Measurements from ENCODE around the gene NDST4.

- TF ChIP-seq REST (IDR thresholded peaks at IDR 0.05; ENCODE audit: low read depth) = no peak
- no peak for TF ChIP-seq MAX (IDR thresholded peaks at IDR 0.05)
- TF ChIP-seq CREB1 (IDR thresholded peaks at IDR 0.05; ENCODE audit: low read depth) = no peak
- TF ChIP-seq CEBPB (IDR thresholded peaks at IDR 0.05) = no peak
- TF ChIP-seq EGR1 (IDR thresholded peaks at IDR 0.05) = no peak
- TF ChIP-seq RAD21 (IDR thresholded peaks at IDR 0.05; ENCODE audit: low read depth) = no peak
- no peak for TF ChIP-seq EP300 (IDR thresholded peaks at IDR 0.05; ENCODE audit: borderline replicate concordance)
- TF ChIP-seq FOXM1 (IDR thresholded peaks at IDR 0.05; ENCODE audit: borderline replicate concordance, low read depth) = no peak
These were observed 167.8 kb downstream of the NDST4 start for GRCh38 chr4:114945616-114946015.

All from Ishikawa (cell line).